Measurements from ENCODE around the gene PTH2R. TPM values are rescaled to one million over a fixed set of nuclear protein-coding genes. Genes with fewer than 3 reads are reported as not detected.

PTH2R gene
- polyA plus RNA-seq, 1 donor: 0.46 TPM

- H3K9me3 ChIP-seq (ENCODE audit: control insufficient read depth, low read depth, low read length): no peaks in the 10 kb centered on the region
- no peak for DNase-seq
- H3K4me1 ChIP-seq (ENCODE audit: control insufficient read depth, insufficient read depth, low read length): peaks cover 6% of the 10 kb centered on the region
Observed at GRCh38 chr2:208541989-208542464, 135.4 kb downstream of the PTH2R start.

GRCh38 chr2:208542465-208543041, 136.0 kb downstream of the PTH2R start:
- Histone ChIP-seq H3K4me3 (ENCODE audit: low read length) (no peak overlapping the region), H3K27me3 (ENCODE audit: control insufficient read depth, insufficient read depth, low read length) (no peaks in the 10 kb centered on the region), H3K4me1 (ENCODE audit: control insufficient read depth, insufficient read depth, low read length) (peaks cover 6% of the 10 kb centered on the region), H3K9me3 (ENCODE audit: control insufficient read depth, low read depth, low read length) (no peaks in the 10 kb centered on the region), H3K36me3 (ENCODE audit: control insufficient read depth, insufficient read depth, low read length) (no peaks in the 10 kb centered on the region), H3K27ac (ENCODE audit: low read length) (no peak overlapping the region)
- WGBS (ENCODE audit: insufficient coverage, low lambda C conversion rate): no CpG with 5 or more reads among the region's 1 CpG
- peak; percentile 41 to 64 for DNase-seq

More at GRCh38 chr2:208541989-208542464, 135.4 kb downstream of the PTH2R start:
- Histone ChIP-seq H3K36me3 (ENCODE audit: control insufficient read depth, insufficient read depth, low read length) (no peaks in the 10 kb centered on the region), H3K4me3 (ENCODE audit: low read length) (no peak overlapping the region), H3K27me3 (ENCODE audit: control insufficient read depth, insufficient read depth, low read length) (no peaks in the 10 kb centered on the region), H3K27ac (ENCODE audit: low read length) (no peak overlapping the region)
- 50% methylated on average over 2 of the region's 3 CpGs for WGBS (ENCODE audit: insufficient coverage, low lambda C conversion rate)

Other genes with a start within 250 kb of the PTH2R start
- not detected for gene CRYGA, start 243.2 kb upstream of the PTH2R start, polyA plus RNA-seq
- 0.84 TPM for gene C2orf80, start 216.8 kb upstream of the PTH2R start, polyA plus RNA-seq
- 110 TPM for gene IDH1, start 151.7 kb upstream of the PTH2R start, polyA plus RNA-seq
- gene PIKFYVE, start 140.5 kb upstream of the PTH2R start, polyA plus RNA-seq: 16.7 TPM